Uterus (tissue), 4 donors: ENCODE measurements around the gene PCNX4. TPM values are rescaled to one million over a fixed set of nuclear protein-coding genes. Genes with fewer than 3 reads are reported as not detected.

Experiments
- DNase-seq, 2 donors: peaks; one replicate each; pipeline ENCODE4 v3.0.0-alpha.2; 2019 to 2020
- H3K27ac ChIP-seq, 2 donors: fragments of 200-600 bp; sonication (generic); 1 replicate in 1 of 2; 2 replicates in 1 of 2; pipeline ENCODE4 v1.5.1; 2016 to 2018
- H3K27me3 ChIP-seq, 2 donors: fragments of 200-600 bp; sonication (generic); one replicate each; pipeline ENCODE4 v1.5.1; 2018 to 2019; ENCODE audit warnings: control low read depth in 1 of 2
- H3K36me3 ChIP-seq, 2 donors: fragments of 200-600 bp; sonication (generic); one replicate each; pipeline ENCODE4 v1.5.1; 2019; ENCODE audit warnings: control low read depth in 1 of 2
- H3K4me1 ChIP-seq, 2 donors: fragments of 200-600 bp; sonication (generic); one replicate each; pipeline ENCODE4 v1.5.1; 2018 to 2019; ENCODE audit warnings: control low read depth in 1 of 2
- H3K4me3 ChIP-seq, 2 donors: fragments of 200-600 bp; sonication (generic); 1 replicate in 1 of 2; 2 replicates in 1 of 2; pipeline ENCODE4 v1.5.1; 2018 to 2019; ENCODE audit warnings: mild to moderate bottlenecking in 1 of 2
- H3K9me3 ChIP-seq, 2 donors: fragments of 200-600 bp; sonication (generic); one replicate each; pipeline ENCODE4 v1.5.1; 2019; ENCODE audit warnings: control low read depth in 1 of 2
- POLR2A ChIP-seq, 2 donors: fragments of 450-650 bp; IDR thresholded peaks; one replicate each; pipeline ENCODE4 v1.6.1; 2016; ENCODE audit warnings: antibody characterized with exemption in 2 of 2, mild to moderate bottlenecking in 1 of 2, moderate library complexity in 1 of 2
- intact Hi-C: fragments of 100-400 bp; cut with DNase I; formaldehyde crosslinking; loops from one replicate; pipeline ENCODE4 v1.15.1; 2023; ENCODE audit warnings: low total_unique reads
- total RNA-seq, 4 donors: library from RNA; depleted of rRNA in 3 of 4; stranded (reverse); fragments of >200 nt in 3 of 4; gene quantifications; one replicate each; pipeline versions ENCODE4 v1.1.0 to v1.2.4, GENCODE V29; 2014 to 2023
- TF ChIP-seq, protein P1 (sequence below), 4 experiments: fragments of 200-600 bp in 2 of 4; fragments of 450-650 bp in 2 of 4; sonication (generic) in 2 of 4; IDR thresholded peaks; one replicate each; pipeline ENCODE4 v1.5.1; 2016 to 2019; ENCODE audit warnings: antibody characterized with exemption in 4 of 4, mild to moderate bottlenecking in 2 of 4, moderate library complexity in 1 of 4
- donor health status: DM: yes; HTN: yes; CAD: no.

PCNX4 gene
- total RNA-seq, 4 donors from 2014 or later, result 30.9 to 163 (median 97.7) TPM

DNA sequence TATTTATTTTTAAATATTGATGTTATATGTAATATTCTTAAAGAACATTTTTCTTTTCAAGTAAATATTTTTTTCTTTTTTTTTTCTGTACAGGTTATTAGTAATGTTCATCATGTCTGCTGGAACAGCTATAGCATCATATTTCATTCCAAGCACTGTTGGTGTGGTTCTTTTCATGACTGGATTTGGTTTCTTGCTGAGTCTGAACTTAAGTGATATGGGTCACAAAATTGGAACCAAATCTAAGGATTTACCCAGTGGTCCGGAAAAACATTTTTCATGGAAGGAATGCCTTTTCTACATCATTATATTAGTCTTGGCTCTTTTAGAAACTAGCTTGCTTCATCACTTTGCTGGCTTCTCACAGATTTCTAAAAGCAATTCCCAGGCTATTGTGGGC, 23.2 kb downstream of the PCNX4 start:
- no peaks in the 10 kb centered on the region for H3K36me3 ChIP-seq
- TF ChIP-seq, protein P1, sequence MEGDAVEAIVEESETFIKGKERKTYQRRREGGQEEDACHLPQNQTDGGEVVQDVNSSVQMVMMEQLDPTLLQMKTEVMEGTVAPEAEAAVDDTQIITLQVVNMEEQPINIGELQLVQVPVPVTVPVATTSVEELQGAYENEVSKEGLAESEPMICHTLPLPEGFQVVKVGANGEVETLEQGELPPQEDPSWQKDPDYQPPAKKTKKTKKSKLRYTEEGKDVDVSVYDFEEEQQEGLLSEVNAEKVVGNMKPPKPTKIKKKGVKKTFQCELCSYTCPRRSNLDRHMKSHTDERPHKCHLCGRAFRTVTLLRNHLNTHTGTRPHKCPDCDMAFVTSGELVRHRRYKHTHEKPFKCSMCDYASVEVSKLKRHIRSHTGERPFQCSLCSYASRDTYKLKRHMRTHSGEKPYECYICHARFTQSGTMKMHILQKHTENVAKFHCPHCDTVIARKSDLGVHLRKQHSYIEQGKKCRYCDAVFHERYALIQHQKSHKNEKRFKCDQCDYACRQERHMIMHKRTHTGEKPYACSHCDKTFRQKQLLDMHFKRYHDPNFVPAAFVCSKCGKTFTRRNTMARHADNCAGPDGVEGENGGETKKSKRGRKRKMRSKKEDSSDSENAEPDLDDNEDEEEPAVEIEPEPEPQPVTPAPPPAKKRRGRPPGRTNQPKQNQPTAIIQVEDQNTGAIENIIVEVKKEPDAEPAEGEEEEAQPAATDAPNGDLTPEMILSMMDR (IDR thresholded peaks at IDR 0.05), result no peak
- TF ChIP-seq POLR2A (IDR thresholded peaks at IDR 0.05), result no peak

DNA sequence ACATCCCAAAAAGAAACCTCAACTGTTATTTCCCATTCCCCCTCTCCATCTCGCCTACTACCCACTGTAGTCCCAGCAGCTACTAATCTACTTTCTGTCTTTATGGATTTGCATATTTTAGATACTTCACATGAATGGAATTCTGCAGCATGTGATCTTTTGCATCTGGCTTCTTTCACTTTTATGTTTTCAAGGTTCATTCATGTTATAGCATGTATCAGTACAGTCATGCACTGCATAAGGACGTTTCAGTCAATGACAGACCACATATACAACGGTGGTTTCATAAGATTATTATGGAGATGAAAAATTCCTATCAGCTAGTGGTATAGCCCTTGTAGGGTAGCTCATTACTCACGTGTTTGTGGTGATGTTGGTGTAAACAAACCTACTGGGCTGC, 24.5 kb downstream of the PCNX4 start:
- Histone ChIP-seq H3K27ac (no peak overlapping the region), H3K36me3 (no peaks in the 10 kb centered on the region), H3K4me1 (no peaks in the 10 kb centered on the region), H3K9me3 (no peaks in the 10 kb centered on the region), H3K4me3 (no peak overlapping the region), H3K27me3 (no peaks in the 10 kb centered on the region)
- intact Hi-C loops, result no loop called here
- no peak for DNase-seq
- TF ChIP-seq, protein P1 (IDR thresholded peaks at IDR 0.05), result no peak
- no peak for TF ChIP-seq POLR2A (IDR thresholded peaks at IDR 0.05)

More for the DNA sequence above, 23.2 kb downstream of the PCNX4 start:
- Histone ChIP-seq H3K27ac (no peak overlapping the region), H3K4me3 (no peak overlapping the region), H3K4me1 (no peaks in the 10 kb centered on the region), H3K27me3 (no peaks in the 10 kb centered on the region), H3K9me3 (no peaks in the 10 kb centered on the region)
- intact Hi-C loops, result no loop called here
- DNase-seq, result no peak

DNA sequence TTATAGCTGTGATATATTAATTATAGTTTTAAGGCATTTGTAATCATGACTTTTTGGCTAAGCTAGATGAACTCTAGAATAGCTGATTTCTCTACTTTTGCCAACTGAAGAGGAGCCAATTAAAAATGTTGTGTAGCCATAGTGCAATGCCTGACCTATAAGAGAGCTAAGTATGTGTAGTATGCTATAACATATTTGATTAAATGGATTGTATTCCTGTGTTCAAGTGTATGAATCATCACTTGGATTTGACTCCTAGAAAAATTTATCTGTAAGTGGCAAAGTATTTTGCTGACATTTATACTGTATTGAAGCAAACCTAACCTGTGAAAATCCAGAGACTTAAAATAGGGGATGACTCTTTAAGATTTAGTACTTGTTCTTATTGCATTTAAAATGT, 34.2 kb downstream of the PCNX4 start:
- Histone ChIP-seq H3K36me3 (no peaks in the 10 kb centered on the region), H3K9me3 (no peaks in the 10 kb centered on the region), H3K27ac (no peak overlapping the region), H3K4me3 (no peak overlapping the region), H3K27me3 (no peaks in the 10 kb centered on the region), H3K4me1 (no peaks in the 10 kb centered on the region)
- TF ChIP-seq POLR2A (IDR thresholded peaks at IDR 0.05), result no peak
- TF ChIP-seq, protein P1 (IDR thresholded peaks at IDR 0.05), result no peak
- no peak for DNase-seq
- intact Hi-C loops, result no loop called here

DNA sequence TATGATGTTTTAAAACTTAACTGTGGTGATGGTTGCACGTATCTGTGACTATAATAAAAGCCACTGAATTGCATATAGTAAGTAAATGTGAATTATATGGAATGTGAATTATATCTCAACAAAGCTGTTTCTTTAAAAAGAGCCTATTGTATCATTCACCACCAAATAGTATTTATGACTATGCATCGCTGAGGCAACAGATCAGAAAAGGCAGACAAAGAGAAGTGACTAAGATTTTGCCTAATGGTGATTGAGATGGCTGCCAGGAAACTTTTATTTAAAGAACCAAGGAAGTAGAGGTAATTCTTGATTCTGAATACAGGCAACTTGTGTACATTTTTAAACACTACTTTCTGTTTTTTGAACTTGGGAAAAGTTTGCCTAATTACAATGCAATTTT, 41.8 kb downstream of the PCNX4 start:
- DNase-seq, result no peak
- intact Hi-C loops, result no loop called here
- H3K4me1 ChIP-seq, result no peaks in the 10 kb centered on the region

DNA sequence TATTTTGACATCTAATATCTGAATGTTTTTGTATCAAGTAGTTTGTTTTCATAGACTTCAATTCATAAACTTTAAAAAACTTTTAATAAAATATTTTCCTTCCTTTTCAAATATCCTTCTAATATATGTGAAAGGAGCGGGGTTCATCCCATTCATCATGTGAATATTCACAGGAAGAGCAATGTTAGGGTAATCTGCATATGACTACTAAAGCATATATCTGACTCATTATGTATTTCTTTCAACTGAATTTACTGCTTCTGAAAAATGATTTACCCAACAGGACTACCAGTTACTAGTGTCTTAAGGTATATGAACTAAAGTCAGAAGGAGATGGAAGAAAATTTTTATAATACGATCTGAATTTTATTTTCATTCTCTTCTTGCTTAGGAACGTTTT, 43.0 kb downstream of the PCNX4 start:
- no peaks in the 10 kb centered on the region for H3K4me1 ChIP-seq
- no peak for DNase-seq
- no peaks in the 10 kb centered on the region for H3K36me3 ChIP-seq
- TF ChIP-seq, protein P1 (IDR thresholded peaks at IDR 0.05), result no peak
- no peak for TF ChIP-seq POLR2A (IDR thresholded peaks at IDR 0.05)
- H3K4me3 ChIP-seq, result no peak overlapping the region
- H3K27me3 ChIP-seq, result no peaks in the 10 kb centered on the region
- no peaks in the 10 kb centered on the region for H3K9me3 ChIP-seq
- intact Hi-C loops, result no loop called here
- no peak overlapping the region for H3K27ac ChIP-seq

More for the DNA sequence above, 41.8 kb downstream of the PCNX4 start:
- Histone ChIP-seq H3K9me3 (no peaks in the 10 kb centered on the region), H3K27ac (no peak overlapping the region), H3K27me3 (no peaks in the 10 kb centered on the region), H3K36me3 (no peaks in the 10 kb centered on the region), H3K4me3 (no peak overlapping the region)
- TF ChIP-seq, protein P1 (IDR thresholded peaks at IDR 0.05), result no peak
- TF ChIP-seq POLR2A (IDR thresholded peaks at IDR 0.05), result no peak
